Fibroblast of skin of back (primary cell): ENCODE measurements around the gene TBC1D8.

Experiments
- DNase-seq: peaks from one replicate; pipeline ENCODE4 v3.0.0-alpha.2; 2013

The TBC1D8 gene

DNA sequence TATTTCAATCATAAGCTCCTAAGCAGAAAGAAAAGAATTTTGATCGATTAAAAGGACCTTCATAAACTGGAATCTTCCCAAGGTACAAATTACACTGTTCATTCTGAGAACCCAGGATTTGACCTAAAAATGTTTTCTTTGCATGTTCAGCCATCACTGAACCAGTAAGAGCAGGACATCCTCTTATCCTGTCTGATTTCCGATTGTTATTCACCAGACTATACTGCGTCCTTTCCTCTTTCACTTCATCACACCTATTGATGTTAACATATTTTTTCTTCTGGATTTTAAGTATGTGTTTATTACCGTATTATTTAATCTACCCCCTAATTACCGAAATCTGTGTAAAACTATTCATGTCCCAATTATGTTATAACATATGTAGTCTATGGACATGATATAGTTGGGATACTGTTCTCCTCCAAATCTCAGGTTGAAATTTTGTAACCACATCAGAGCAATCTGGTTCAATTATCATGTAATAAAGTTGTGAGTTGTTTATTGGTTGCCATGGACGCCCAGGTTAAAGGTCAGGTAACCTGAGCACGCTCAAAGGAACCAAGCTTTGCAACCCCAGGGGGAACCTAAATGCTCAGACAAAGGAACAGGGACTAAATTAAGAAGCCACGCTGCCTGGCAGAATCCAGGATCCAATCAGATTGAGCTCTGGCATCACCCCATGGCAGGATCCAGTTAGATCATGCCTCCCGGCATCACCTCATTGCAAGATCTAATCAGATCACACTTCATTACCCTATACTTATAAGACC is 11.6 kb upstream of the TBC1D8 start:
- no peak for DNase-seq

DNA sequence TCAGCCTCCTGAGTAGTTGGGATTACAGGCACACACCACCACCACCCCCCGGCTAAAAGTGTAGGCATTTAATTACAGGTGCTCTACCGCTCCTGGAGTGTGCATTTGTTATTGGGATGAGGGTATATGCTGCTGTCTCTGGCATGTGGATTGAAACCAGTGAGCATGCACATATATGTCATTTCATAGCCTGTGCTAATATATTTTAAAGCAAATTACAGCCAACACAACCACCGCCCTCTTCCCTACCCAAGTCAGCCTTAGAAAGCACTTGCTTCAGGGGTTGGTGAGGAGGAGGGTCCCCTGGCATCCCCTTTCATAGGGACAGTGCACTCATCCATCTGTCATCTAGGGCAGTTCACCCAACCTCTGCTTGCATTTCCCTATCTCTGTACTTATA is 10.5 kb upstream of the TBC1D8 start:
- no peak for DNase-seq

DNA sequence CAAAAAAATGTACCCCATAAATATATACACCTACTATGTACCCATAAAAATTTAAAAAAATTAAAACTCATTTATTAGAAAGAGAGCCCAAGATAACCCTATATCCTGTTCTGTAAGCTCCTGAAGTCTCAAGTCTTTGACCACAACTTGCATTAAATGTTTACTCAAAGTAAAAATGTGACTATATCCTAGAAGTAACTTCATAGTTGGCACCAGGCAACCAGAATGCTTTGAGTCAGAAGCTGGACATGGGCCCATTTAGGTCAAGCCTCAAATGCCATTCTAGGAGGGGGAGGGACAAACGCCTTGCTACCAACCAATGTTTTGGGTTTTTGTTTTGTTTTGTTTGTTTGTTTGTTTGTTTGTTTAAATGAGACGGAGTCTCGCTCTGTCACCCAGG is 9.3 kb upstream of the TBC1D8 start:
- peak; percentile 54 for DNase-seq

GRCh38 chr2:101159526-101159925 is 8.3 kb upstream of the TBC1D8 start:
- DNase-seq: no peak

DNA sequence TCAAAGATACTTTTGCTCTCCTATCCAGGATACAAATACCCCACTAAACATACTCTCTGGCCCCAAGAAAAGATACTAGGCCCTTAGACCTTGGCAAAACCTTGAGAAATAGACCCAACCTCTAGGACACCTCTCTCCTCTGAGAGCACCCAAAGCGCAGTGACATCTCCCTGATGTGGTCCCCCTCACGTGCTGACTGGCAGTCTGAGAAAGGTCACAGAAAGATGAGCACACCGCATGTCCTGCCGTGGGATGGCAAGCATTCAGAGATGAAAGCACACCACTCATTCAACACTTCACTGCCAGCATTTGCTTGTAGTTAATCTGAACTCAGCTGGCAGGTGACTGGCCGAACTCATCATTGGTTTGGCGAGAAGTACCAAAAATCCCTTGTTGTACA is 6.1 kb upstream of the TBC1D8 start:
- no peak for DNase-seq

DNA sequence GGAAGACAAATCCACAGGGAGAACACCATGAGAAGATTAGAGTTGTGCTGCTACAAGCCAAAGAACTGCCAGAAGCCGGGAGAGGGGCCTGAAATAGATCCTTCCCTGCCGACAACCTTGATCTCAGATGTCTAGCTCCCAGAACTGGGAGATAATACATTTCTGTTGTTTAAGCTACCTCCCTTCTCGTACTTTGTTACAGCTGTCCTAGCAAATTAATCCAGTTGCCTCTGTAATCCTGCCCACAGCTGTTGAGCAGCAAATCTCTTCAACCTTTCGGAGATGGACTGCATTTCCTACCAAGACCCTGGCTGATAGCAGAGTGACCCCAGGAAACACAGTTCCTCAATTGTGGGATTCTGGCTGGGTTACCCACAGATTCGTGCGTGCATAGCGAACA is 2.6 kb upstream of the TBC1D8 start:
- DNase-seq: no peak

DNA sequence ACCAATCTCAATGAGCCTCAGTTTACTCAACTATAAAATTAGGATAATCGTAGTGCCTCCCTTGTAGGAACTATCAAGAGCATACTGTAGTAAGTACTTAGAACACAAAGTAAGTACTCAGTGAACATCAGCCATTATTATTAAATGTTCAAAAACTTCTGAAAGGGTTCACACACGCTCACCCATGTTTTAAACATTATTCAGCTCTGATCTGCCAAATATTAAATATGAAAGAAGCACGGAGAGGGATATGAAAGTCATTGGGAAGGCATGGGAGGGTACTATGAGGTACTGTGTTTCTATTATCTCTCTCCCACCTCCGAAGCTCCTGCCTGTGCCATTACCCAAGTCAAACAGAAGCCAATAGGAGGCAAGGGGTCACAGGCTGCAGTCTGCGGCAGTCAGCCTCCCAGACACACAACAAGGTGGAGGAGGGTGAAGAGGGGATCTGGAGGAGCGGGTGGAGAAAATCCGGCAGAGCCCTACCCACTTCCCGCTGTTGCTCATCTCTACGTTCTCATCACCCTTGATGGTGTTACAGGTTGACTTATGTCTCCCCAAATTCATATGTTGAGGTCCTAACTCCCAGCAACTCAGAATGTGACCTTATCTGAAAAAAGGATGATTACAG is 2.0 kb upstream of the TBC1D8 start:
- DNase-seq: no peak

DNA sequence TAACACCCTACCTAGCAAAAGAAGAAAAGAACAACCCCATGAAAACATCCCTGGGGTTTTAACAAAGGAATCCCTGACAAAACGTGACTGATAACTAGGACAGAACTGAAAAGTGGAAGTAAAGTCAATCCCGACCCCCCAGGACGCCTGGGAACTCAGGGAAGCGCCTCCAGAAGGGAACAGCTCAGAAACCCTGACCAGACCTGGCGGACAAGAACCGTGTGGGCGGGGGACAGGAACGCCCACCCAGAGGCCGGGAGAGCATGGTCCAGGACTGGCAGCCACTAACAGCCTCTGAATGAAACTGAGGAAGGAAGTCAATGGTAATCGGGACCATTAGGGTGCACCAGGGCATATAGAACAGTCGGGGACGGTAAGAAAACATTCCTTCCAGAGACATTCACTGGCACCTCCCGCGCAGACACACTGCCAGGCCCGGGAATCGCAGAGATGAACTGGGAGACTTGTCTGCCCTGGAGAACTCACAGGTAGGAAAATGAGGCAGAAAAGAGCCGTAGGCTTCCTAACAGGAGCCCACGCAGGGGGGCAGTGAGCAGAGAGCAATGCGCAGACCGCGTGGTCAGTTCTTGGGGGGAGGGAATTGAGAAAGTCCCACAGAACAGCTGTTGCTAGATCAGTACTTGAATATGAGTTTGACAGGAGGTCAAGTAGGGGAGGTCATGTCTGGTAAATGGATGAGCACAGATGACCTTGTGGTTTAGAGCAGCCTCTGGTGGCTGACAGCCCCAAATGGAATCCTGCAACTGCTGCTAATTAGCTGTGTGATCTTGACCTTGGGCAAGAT is 1.3 kb upstream of the TBC1D8 start:
- DNase-seq: peak; percentile 50

- DNase-seq: no peak
Measured at GRCh38 chr2:101151859-101152271, 683 bp upstream of the TBC1D8 start.

DNA sequence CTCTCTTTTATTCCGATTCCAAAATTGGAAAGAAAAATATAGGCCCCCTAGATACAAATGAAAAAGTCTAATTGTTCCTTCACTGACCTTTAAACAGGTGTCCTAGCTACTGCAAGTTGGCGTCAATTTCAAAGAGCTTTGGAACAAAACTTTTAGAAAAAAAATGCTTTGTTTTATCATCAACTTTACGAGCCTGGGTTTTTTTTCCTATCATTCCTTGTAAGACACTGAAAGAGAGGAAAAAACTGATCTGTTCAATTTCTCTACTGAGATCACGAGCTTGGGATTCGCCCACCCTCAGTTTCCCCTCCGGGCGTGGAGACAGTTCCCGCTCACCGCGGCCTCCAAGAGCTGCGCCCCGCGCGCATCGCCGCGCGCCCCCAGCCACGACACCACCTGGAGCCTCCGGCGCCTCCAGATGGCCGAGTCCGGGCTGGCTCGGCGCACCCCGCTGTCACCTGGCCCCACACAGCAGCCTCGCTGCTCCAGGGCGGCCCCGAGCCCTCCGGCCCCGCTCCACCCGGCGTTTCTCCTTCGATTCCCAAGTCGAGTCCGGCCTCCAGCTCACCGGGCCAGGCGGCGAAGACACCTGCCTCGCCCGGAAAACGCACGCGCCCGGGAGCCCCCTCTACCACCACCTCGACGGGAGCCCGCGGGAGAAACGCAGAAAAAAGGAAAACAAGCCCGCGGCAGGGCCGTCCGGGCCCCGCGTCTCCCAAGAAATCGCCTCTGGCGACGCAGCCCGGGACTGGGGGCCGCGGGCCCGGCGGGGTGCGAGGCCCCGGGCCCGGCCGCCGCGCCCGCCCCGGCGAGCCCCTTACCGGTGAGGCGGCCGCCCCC is 656 bp downstream of the TBC1D8 start:
- DNase-seq: no peak

DNA sequence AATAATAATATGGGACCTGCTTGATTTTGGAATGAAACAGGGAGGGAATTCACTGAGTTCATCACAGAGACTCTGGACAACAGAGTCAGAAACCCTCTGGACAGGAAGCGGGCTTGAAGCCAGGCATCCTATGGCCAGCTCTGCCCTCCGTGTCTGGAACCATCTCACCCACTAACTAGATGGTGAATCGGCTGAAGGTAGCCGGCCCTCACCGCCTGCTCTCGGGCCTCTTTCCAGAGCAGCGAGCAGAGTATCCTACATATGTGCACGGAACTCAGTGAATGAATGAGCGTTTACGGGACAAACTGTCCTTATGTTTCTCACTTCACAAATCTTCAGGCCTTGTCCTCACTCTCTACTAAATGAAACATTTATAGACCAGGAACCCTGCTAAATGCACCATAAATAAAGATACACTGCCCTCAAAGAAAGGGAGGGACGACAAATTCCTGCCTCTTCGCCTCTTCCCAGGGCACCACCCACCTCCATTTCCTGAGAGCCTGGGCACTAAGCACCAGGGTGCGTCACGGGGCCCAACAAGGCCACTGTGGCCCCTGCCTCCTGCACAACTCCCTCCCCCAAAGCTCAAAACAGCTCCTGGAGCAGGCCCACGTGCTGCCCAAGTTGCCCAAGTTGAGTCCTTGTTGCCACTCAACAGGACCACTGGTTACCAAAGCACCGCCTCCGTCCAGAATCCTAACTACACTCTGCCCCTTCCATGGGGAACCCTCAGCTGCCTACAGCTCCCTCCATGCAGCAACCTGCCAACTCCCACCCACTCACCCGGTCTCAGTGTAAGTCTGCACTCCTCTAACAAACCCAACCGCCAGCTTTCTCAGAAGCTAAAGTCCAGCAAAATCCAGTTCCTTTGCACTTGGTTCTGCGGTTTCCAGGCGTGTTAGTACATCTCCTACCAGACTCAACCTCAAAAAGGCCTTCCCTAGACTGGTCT is 1.7 kb downstream of the TBC1D8 start:
- no peak for DNase-seq

DNA sequence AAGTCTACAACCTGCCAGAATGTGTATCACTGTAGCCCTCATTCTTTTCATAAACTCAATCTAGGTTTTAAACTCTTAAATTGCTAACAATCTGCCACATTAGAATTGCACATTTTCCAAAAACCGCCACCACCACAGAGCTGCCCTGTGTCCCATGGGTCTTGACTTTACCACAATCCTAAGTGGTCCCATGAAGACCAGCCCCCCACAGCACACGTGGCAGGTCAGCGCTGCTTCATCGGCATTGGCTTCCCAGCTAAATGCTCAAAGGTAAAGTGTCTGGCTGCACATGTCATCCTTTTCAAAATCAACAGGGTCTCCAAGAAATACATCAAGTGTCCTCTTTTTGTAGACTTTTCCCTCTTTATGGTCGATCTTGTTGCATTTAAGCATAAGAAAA is 2.4 kb downstream of the TBC1D8 start:
- no peak for DNase-seq

DNA sequence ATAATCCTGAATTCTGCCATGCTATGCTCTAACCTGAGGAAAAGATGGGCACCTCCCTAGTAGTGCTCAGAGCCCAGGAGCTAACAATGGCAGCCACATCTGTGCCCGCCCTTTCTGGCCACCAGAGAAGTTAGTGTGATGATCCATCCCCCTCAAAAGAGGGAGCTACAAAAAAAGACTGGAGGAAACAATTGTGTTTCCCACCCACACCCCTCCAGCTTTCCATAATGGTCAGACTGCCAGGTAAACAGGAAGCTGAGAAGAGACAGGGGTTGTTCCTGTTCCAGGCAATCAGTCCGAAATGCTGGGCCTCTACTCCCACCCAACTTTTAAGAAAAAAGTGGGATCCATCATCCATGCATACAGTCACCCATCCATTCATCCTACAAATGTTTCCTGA is 3.2 kb downstream of the TBC1D8 start:
- DNase-seq: no peak

DNA sequence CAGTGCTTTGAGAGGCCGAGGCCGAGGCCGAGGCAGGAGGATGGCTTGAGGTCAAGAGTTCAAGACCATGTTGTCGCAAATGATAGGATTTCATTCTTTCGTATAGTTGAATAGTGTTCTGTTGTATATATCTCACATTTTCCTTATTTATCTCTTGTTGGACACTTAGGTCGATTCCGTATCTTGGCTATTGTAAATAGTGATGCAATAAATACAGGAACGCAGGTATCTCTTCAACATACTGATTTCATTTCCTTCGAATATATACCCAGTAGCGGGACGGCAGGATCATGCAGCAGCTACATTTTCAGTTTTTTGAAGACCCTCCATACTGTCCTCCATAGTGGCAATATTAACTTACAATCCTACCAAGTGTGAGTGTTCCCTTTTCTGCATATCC is 4.1 kb downstream of the TBC1D8 start:
- DNase-seq: no peak

DNA sequence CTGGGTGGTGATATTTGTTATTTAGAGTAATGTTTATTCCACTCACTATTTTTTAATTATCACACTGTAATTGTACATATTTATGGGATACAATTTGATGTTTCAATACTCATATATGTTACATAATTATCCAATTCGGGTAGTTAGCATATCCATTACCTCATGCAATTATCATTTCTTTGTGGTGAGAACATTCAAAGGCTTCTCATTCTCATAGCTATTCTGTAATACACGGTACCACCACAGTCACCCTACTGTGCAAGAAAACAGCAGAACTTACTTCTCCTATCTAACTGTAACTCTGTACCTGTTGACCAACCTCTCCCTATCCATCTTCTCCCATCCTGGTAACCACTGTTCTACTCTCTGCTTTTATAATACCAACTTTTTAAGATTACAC is 4.6 kb downstream of the TBC1D8 start:
- no peak for DNase-seq

DNA sequence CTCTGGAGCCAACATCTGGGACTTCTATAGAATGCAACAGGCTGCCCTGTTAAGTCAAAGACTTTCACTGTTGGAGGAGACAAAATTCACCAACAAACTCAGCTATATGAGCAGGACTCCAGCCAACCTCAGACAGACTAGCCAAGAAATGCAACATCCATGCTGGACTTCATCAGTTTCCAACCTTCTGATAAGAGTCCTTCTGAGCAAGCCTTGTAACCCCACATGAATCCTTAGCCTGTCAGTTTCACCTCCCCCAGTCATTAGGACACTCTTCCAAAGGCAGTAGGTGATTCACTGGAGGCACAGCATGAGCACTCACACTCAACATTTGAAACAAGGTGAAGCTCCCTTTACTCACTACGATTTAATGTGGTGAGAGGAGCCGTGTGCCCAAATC is 5.8 kb downstream of the TBC1D8 start:
- DNase-seq: no peak

GRCh38 chr2:101142163-101142562 is 9.0 kb downstream of the TBC1D8 start:
- no peak for DNase-seq

- DNase-seq: peak; percentile 59
Measured at GRCh38 chr2:101140978-101141655, 10.1 kb downstream of the TBC1D8 start.

- no peak for DNase-seq
Measured at GRCh38 chr2:101140237-101140636, 10.9 kb downstream of the TBC1D8 start.

DNA sequence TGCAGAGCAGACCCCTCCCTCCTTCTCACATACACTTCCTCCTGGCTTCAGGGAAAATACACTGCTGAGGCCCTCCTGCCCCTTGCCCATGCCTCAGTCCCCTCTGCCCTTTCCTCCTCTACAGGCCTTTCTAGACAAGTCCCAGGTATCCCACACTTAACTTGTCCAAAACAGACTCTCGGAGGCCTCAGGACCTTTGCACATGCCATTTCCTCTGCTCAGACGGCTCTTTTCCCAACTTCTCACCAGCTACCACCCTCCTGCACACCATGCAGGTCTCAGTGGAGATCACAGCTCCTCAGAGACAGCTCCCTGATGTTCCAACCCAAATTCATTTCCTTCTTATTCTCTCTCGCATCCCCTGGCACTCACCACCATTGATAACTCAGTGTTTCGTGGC is 11.7 kb downstream of the TBC1D8 start:
- no peak for DNase-seq
